ENCODE results near the gene SLC1A4.
A peak's percentile ranks its signal among the peaks of the same experiment; 100 is the strongest.

DNA sequence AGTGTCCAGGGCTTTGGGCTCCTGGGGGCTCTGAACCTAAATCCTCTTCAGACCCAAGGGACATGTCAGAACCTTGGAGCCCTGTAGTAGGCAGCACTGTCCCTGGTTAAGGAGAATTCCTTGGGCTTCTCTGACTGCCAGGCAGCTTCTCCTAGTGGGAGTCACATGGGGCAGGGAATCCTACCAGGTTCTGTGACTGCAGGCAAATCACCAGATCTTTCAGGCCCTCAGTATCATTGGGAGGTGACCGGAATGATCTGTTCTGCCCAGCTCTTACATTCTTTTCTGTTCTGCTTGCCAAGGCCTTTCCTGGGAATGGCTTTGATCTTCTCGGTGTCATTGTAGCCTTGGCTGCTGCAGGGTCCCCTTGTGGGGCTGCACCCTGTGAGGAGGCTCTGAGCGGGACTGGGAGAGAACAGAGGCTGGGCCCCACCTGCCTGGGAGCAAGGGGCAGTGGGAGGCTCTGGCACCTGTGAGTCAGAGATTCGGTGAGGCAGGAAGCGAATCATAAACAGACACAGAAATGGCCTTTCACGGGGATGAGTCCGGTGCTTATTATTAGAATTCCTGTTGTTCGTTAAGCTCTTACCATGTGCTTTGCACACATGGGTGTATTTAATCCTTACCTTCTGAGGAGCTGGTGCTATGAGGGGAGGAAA is 81.1 kb downstream of the SLC1A4 start:
- TF ChIP-seq, protein P1, sequence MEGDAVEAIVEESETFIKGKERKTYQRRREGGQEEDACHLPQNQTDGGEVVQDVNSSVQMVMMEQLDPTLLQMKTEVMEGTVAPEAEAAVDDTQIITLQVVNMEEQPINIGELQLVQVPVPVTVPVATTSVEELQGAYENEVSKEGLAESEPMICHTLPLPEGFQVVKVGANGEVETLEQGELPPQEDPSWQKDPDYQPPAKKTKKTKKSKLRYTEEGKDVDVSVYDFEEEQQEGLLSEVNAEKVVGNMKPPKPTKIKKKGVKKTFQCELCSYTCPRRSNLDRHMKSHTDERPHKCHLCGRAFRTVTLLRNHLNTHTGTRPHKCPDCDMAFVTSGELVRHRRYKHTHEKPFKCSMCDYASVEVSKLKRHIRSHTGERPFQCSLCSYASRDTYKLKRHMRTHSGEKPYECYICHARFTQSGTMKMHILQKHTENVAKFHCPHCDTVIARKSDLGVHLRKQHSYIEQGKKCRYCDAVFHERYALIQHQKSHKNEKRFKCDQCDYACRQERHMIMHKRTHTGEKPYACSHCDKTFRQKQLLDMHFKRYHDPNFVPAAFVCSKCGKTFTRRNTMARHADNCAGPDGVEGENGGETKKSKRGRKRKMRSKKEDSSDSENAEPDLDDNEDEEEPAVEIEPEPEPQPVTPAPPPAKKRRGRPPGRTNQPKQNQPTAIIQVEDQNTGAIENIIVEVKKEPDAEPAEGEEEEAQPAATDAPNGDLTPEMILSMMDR (IDR thresholded peaks at IDR 0.05), result peak in 2 of 4 experiments; percentile 9 to 17
- TF ChIP-seq POLR2A (IDR thresholded peaks at IDR 0.05), result no peak

All from uterus (tissue), 2 donors.